Activated CD4-positive, alpha-beta T cell treated with anti-CD3 and anti-CD28 coated beads, Interleukin-2, Interleukin-4, amounts not matched to agents 100 ng/mL and 50 ng/mL, durations not matched to agents 16 hours and 8 hours (primary cell): ENCODE data around the gene OSBPL10.

ENCODE experiments used
- DNase-seq: peaks from one replicate; pipeline ENCODE4 v3.0.0-alpha.2; 2020; ENCODE audit warnings: low spot score

OSBPL10 gene

GRCh38 chr3:31740397-31740796 lies 240.7 kb downstream of the OSBPL10 start:
- no peak for DNase-seq

- no peak for DNase-seq
Measured at GRCh38 chr3:31738412-31738811, 242.7 kb downstream of the OSBPL10 start.

GRCh38 chr3:31735667-31736066 lies 245.4 kb downstream of the OSBPL10 start:
- DNase-seq, result no peak

DNA sequence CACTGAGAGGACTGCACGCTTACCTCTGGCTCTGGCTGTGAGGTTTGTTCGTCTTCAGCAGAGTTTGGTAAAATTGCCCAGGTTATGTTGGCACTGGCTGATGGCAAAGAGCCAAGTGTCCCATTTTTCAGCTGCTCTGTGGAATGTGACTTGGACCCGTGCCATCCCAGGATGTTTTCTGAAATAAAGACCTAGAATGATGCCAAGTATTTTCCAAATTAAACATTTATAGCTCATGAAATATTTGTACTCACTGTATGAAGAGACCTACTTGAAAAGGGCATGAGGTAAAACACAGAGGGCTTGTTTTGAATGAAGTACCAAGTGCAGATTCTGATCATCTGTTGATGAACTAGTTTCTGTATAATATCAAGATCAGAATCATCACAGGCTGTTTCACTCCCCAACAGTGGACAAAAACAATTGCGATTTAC lies 247.8 kb downstream of the OSBPL10 start:
- DNase-seq, result no peak

DNA sequence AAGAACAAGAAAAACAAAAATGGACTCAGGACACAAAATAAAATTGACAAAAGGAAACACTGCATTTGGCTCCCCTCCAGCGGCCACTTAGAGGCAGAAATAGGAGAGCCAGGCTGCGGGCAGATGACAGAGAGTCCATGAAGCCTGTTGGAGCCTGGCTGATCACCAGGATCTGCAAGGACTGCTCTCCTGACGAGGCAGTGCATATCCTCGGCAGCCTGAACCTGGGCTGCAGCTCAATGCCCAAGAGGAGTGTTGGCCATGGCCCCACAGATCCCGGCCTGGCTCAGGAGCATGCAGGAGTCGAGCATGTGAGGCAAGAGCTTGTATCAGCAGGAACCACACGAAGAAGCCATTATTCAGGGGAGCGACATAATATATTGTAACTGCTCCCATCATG lies 248.5 kb downstream of the OSBPL10 start:
- DNase-seq, result no peak

DNA sequence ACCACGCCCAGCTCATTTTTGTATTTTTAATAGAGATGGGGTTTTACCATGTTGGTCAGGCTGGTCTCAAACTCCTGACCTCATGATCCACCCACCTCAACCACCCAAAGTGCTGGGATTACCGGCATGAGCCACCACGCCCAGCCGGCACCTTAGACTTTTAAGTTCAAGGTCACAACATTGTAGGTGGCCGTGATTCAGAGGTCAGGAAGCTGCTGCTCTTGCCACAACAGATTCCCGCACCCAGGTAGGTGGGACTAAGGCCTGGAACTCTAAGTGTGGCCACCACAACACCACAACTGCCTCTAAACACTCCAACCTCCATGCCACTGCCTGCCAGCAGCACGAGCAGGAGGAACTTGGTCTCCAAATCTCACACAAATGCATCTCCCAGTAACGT lies 251.5 kb downstream of the OSBPL10 start:
- no peak for DNase-seq

DNA sequence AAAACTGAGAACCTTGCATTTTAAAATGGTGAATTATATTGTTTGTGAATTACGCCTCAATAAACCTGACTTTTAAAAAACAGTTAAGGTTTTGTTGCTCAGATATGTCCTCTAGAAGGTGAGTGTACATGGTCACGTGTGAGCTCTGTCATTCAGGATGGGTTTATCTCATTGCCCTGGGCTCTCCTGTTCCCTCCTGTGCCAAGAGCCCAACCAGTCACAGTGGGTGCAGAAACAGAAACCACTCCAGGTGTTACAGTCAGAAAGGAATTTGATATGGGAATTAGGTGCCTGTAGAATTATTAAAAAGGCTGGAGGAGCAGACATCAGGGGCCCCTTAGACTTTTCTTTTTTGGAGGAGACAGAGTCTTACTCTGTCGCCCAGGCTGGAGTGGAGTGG lies 252.0 kb downstream of the OSBPL10 start:
- DNase-seq, result no peak

DNA sequence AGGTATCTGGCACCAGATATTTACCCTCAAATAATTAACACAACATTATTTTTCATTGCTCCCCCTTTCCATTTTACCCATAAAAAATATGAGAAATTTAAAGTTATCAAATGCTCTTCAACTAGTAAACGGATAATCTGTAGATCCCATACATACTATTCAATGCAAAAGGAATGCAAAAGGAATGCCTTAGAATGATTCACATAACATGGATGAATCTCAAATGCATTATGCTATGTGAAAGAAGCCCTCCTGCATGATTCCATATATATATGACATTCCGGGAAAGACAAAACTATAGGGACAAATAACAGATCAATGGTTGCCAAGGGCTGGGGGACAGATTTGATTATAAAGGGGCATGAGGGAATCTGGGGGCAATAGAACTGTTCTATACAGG lies 252.7 kb downstream of the OSBPL10 start:
- no peak for DNase-seq

DNA sequence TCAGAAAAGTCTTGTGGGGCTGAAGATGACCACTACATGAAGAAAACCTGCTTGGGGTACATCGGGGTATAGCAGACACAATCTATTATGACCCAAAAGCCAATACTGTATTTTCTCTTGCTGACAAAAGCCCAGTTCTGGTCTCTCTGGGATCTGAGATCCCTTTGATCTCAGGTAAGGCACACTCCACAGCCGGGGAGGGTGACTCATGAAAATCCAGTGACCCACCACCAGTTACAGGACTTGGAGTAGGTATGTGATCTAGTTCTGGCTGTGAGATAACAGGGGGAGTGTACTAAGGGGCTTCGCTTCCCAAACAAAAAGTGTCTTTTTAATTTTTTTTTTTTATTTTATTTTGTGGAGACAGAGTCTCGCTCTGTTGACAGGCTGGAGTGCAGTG lies 255.1 kb downstream of the OSBPL10 start:
- no peak for DNase-seq

GRCh38 chr3:31725568-31725967 lies 255.5 kb downstream of the OSBPL10 start:
- DNase-seq, result no peak

GRCh38 chr3:31724651-31725050 lies 256.4 kb downstream of the OSBPL10 start:
- DNase-seq, result peak; percentile 14

DNA sequence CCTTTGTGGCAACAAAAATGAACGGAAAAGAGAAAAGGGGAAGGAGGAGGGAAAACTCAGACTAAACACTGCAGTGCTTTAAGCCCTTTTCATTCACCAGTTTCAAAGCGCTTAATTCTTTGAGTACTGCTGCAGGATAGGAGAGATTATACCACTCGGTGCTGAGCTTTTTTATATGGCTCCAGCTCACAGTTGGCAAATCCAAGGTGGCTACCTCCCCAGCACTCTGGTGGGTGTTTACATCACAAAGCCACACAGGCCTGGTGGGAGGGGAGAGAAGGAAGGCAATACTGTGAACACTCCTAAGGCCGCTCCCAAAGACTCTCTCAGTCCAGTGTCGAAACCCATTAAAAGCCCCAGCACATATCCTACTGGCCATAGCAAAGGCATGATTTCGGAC lies 256.9 kb downstream of the OSBPL10 start:
- DNase-seq, result no peak

- no peak for DNase-seq
Measured at GRCh38 chr3:31723701-31724100, 257.4 kb downstream of the OSBPL10 start.

DNA sequence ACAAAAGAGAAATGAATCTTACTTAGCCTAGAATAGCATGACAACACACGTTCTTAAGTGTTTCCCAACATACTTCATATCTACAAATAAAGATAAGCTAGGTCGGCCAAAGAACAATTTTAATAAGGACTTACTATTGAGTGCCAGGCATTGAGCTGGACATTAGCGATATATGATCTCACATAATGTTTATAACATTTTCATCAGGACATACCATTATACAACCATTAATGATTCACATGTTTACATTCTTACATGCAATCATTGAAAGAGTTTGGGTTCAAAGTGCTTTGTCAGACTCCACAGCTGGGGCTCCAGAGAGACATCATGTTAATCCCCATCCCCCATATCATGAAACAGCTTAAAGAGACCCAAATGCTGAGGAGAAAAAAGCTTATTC lies 259.4 kb downstream of the OSBPL10 start:
- DNase-seq, result no peak

DNA sequence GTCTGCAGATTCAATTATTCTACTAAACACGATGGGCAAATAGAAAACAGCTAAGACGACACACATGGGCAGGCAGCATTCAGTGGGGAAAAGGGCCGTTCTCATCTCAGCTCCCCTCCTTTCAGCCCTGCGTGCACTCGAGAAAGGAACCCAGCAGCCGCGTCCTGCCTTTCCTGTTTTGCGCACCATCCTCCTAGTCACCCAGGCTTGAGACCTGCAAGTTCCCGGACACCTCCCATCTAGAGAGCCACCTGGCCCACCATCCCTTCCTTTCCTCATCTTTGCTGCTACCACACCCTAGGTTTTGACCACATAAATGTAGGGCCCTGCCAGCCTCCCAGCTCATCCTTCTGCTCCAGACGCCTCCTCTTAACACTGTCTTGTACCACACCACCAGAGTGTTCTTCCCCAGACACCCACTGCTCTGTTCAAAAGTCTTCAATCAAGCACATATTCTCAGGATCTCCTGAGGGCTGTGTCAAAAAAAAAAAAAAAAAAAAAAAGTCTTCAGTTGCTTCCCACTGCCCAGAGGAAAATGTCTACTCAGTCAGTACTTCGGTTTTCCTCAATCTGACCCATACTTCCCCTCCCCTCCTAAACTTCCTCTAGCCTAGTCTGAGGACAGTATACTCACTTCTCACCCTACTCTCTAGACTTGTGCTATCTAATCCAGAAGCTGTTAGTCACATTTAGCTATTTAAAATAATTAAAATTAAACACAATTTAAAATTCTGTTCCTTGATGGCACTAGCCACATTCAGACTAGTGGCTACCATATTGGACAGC lies 266.4 kb downstream of the OSBPL10 start:
- DNase-seq, result no peak

GRCh38 chr3:31713816-31714215 lies 267.2 kb downstream of the OSBPL10 start:
- DNase-seq, result no peak

DNA sequence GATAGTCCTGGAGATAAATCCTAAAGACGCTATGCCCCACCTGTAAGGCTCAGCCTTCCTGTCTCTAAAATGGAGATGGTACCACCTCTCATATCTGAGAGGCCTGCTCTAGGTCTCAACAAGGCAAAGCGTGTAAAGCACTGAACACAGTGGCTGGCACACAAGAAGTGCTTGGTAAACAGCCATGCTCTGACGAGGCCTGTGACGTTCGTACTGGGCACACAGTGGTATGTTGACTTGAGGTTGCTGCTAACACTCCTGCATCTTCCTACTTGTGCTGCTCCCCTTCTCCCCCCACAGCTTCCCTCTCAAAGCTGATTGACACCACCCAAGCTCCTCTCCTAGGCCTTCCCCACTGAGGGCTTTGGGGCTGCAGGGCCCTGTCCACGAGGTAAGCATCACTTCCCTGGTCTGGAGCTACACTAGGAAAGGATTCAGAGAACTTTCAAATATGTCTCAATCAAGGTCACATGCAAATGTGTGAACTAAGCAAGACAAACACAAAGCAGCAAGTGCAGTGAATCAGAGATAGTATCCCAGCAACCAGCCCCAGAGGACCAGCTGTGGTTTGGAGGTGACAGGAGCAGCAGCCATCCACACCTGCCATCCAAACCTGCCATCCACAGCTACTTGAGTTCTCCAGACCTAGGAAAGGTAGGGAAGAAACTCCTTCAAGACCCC lies 270.8 kb downstream of the OSBPL10 start:
- DNase-seq, result no peak

GRCh38 chr3:31709526-31709925 lies 271.5 kb downstream of the OSBPL10 start:
- DNase-seq, result no peak

GRCh38 chr3:31709005-31709404 lies 272.1 kb downstream of the OSBPL10 start:
- DNase-seq, result no peak

DNA sequence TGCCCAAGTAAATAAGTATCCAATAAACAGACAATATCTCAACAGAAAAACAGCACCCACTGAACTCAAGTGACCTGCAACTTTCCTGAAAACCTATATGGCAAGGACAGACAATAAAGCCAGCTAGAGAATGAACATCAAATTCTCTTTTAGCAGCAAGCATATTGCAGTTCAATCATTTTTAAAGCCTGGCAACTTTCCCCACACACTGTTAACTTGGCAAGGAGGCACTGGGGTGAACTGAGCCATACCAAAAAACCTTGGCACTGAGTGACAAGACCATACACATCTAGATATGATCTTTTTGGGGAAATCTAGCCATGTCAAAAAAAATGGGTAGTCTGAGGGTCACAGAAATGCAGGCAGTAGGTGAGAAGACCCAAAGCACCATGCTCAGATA lies 273.8 kb downstream of the OSBPL10 start:
- no peak for DNase-seq

DNA sequence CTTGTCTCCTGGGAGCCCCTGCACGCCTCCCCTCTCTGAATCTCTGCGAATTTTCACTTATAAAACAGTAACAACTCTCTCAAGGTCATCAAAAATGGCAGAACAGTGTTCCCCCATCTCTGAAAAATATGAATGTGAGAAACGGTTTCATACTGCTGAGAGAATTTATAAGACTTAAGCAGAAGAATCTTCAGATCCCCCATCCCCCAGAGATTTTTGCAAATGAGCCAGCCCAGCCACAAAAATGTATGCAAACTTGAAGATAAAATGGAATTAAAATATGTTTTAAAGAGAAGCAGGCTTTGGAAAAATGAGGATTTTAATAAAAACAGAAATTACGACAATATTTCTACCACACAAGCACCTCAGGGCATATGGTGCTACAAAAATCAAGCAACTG lies 275.3 kb downstream of the OSBPL10 start:
- no peak for DNase-seq

DNA sequence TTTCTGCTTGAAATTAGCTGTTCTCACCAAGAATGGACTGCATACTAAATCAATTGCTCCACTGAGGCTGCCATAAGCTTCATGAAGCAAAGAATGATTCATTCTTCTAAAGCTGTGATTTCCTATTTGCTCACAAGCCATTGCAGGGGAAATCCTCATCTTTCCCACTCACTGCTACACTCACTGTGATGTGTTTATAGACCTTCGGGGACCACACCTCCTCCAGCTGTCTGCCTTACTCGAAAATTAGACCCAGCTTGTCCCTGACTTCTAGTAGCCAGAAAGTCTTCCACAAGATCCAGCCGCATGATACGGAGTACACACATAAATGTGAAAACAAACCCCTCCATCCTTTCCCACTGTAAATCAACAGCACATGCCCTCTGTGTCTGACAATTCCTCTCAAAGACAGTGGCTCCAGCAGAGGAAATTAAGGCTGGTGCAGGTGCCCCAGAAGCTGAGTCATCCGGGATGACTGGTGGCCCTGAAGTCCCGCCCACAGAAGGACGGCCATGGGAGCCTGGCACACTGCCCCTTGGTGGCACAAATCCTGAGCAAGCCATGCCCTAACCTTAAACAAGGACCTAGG lies 276.4 kb downstream of the OSBPL10 start:
- peak; percentile 45 for DNase-seq

GRCh38 chr3:31704156-31704555 lies 276.9 kb downstream of the OSBPL10 start:
- DNase-seq, result no peak
